Muscle of back (tissue), 13 donors: ENCODE measurements around the gene ARL6IP1. TPM values are rescaled to one million over a fixed set of nuclear protein-coding genes. Genes with fewer than 3 reads are reported as not detected.

Experiments used
- DNase-seq, 3 donors: peaks; one replicate each; pipeline versions ENCODE4 v3.0.0 to v3.0.0-alpha.2; 2013
- long read RNA-seq, 9 donors: transcript quantifications; one replicate each; lab custom pipeline, GENCODE V29; 2026
- polyA plus RNA-seq, 10 donors: library from polyadenylated mRNA; unstranded; fragments of 120-200 nt; gene quantifications; one replicate each; pipeline ENCODE4 v1.2.1, GENCODE V29; 2013; ENCODE audit not compliant: insufficient read length in 10 of 10

Gene ARL6IP1
- 100 to 1,000 TPM in 4 of 10 donors, 10 to 100 TPM in 6; 74.7 to 136 (median 97.9) TPM for polyA plus RNA-seq
- long read RNA-seq, donor 1, transcript ARL6IP1-201 (6 exons, 2,409 nt) = major isoform, 54 of 57 reads
- long read RNA-seq, donor 1, partial matches to known transcripts = 0 of 57 reads
- long read RNA-seq, donor 1, other reads (novel, unspliced or antisense) = 0 of 57 reads
- long read RNA-seq, donor 2, transcript ARL6IP1-201 (6 exons, 2,409 nt) = major isoform, 33 of 35 reads
- long read RNA-seq, donor 2, partial matches to known transcripts = 0 of 35 reads
- long read RNA-seq, donor 2, other reads (novel, unspliced or antisense) = 0 of 35 reads
- long read RNA-seq, donor 3 = 0 reads
- long read RNA-seq, donor 4, transcript ARL6IP1-201 (6 exons, 2,409 nt) = major isoform, 37 of 42 reads
- long read RNA-seq, donor 4, partial matches to known transcripts = 0 of 42 reads
- long read RNA-seq, donor 4, other reads (novel, unspliced or antisense) = 0 of 42 reads
- long read RNA-seq, donor 5, transcript ARL6IP1-201 (6 exons, 2,409 nt) = major isoform, 83 of 86 reads
- long read RNA-seq, donor 5, partial matches to known transcripts = 0 of 86 reads
- long read RNA-seq, donor 5, other reads (novel, unspliced or antisense) = 0 of 86 reads
- long read RNA-seq, donor 6, transcript ARL6IP1-201 (6 exons, 2,409 nt) = major isoform, 61 of 88 reads
- long read RNA-seq, donor 6, partial matches to known transcripts = 27 of 88 reads
- long read RNA-seq, donor 6, other reads (novel, unspliced or antisense) = 0 of 88 reads
- long read RNA-seq, donor 7, transcript ARL6IP1-201 (6 exons, 2,409 nt) = major isoform, 41 of 41 reads
- long read RNA-seq, donor 7, partial matches to known transcripts = 0 of 41 reads
- long read RNA-seq, donor 7, other reads (novel, unspliced or antisense) = 0 of 41 reads
- long read RNA-seq, donor 8, transcript ARL6IP1-201 (6 exons, 2,409 nt) = major isoform, 49 of 59 reads
- long read RNA-seq, donor 8, partial matches to known transcripts = 5 of 59 reads
- long read RNA-seq, donor 8, other reads (novel, unspliced or antisense) = 0 of 59 reads
- long read RNA-seq, donor 9, partial matches to known transcripts = 0 of 4 reads
- long read RNA-seq, donor 9, other reads (novel, unspliced or antisense) = 0 of 4 reads

DNA sequence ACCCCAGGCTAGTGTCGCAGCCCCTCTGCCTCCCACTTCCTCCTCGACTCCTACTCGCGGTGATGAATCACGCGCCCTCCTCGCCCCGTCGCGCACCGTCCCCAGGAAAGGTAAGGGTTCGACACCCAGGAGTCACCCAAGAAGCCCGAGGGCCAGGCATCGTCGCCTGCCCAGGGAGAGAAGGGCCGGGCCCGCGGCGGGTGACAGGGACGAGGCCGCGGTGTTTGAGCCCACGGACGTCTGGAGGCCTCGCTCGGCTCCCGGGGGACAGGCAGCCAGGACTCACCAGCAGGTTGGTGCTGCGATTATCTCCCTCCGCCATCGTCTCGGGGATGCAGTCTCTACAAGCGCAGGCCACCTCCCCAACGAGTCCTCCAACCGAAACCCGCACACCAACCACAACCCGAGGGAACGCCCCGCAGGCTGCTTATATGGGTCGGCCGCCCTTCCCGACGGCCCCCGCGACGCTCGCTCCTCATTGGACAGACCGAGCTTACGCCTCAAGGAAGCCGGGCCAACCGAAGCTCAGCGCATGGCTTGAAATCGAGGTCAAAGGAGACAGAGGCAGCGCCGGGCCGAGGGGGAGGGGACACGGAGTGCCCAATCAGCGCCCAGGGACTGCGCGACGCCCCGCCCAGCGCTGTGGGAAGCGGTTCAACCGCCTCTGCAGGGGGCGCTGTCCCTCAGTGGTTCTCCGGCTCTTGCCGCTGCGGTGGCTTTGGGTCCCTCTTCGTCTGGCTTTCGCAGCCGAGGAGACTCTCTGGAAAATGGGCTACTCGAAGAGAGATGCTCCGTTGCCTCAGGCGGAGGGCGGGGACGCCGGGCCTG is at the start of gene ARL6IP1:
ARL6IP1 (minus strand) TSS at position 405 of the 828 bp plus-strand sequence; CDS start at position 322, 83 bp downstream.
- DNase-seq = peak; percentile 100

DNA sequence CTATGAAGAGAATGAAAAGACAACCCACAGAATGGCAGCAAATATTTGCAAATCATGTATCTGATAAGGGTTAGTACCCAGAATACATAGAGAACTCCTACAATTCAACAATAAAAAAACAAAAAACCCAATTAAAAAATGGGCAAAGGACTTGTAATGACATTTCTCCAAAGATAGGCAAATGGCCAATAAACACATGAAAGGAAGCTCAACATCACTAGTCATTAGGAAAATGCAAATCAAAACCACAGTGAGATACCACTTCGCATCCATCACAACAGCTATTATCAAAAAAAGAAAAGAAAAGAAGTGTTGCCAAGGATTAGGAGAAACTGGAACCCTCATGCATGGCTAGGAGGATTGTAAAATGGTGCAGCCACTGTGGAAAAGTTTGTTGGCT is 45.1 kb upstream of the ARL6IP1 start:
- no peak for DNase-seq

- no peak for DNase-seq
Measured at GRCh38 chr16:18842565-18842964, 41.2 kb upstream of the ARL6IP1 start.

DNA sequence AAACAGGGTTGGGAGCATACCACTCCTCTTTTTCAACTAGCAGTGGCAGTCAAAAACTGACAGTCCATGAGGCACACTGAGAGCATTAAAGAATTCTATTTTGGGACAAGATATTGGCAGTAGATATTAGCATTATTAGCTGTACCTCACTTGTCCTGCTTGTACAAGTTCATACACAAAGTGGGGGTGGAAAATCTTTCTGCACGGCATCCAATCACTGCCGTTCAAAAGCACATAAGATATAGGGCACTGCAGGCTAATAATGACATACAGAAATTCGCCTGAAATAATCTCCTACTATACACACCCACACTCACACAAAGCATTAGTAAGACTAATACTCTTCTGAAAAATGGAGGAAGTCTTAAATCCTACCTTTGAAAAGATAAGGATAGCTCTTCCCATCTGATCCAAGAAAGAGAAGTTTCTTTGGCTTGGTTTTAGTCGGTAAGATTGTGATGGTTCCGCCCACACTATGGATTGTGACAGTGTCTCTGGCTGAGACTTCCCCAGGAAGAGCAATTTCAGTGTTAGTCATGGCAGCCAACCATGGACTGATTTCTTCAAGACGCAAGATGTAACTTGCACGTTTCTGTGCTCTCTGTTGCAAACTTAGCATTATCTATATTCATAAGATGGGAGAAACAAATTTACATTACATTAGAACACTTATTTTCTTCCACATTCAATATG is 40.6 kb upstream of the ARL6IP1 start:
- DNase-seq = no peak

GRCh38 chr16:18839555-18839954 is 38.2 kb upstream of the ARL6IP1 start:
- DNase-seq = no peak

DNA sequence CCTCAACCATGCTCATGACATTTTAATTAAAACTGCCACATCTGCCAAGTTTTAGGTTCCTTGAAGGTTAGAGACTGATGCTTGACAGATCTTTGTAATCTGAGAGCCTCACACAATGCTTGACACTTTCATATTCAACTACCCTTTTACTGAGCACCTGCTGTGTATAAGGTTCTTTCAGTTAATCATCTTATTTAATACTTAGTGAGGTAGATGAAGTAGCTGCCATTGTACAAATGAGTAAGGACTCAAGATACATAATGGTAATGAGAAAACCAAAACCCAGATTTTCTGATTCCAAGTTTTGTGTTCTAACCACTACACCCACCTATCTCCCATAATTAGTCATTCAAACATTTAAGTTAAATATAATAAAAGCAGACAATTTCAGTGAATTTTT is 35.4 kb upstream of the ARL6IP1 start:
- no peak for DNase-seq

DNA sequence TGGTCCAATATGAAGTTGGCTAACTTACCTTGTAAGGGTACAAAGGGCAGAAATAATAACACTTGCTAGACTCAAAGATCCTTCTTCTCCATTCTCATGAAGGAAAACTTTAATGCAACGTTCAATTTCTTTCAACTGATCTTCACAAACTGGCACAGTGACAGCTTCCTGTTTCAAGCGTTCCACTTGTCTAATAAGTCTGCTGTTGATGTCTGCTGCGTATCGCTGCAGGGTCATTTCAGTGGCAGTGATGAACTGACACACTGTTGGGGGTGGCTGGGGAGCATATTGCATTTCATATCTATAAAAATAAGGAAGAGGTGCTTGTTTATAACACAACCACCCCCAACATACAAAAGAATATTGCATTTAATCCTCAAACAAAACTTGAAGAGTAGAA is 33.5 kb upstream of the ARL6IP1 start:
- DNase-seq = no peak

DNA sequence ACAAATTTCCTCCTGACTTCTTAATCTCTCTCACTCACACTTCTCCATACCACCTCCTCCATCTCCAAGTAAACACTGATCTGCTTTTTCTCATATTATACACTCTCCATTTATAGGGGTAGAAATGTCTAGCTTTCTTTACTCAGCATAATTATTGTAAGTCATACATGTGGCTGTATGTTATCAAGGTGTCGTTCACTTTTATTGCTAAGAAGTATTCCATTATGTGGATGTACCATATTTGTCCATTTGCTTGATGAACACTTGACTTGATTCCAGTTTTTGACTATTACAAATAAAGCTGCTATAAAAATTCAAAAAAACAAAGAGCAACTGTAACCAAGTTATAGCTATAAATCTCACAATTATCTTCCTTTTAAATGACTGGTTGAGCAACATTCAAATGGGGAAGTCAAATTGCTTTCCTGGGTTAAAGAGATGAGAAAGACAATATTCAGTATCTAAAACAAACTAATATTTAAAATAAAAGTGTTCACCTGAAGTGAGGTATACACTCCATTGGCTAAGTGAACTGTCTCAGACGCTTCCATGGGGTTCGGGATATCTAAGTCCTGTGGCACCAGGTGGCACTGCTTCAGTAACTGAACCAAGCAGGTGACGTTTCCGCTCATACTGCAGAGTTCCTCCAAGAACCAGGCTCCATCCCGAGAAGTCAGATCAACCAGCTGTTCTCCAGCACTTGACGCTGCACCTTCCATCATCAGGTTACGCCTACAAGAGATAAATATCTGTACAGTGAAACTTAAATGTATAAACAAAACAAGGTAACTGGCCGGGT is 32.6 kb upstream of the ARL6IP1 start:
- DNase-seq = no peak

DNA sequence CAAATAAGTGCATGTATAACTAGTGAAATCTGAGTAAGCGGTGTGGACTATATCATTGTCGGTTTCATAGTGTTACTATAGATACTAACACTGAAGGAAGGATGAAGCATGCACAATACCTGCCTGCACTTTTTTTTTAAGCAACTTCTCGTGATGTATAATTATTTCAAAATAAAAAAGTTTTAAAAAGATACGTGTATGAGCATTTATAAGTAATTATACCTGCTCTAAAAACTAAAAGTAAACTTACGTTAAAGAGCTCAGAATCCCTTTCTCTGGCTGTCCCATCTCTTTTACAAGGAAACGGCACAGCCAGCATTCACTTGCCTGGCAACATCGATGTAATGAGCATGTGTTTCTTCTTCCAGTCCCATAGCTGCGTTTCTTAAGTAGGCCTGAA is 31.3 kb upstream of the ARL6IP1 start:
- no peak for DNase-seq

GRCh38 chr16:18832006-18832405 is 30.7 kb upstream of the ARL6IP1 start:
- no peak for DNase-seq

DNA sequence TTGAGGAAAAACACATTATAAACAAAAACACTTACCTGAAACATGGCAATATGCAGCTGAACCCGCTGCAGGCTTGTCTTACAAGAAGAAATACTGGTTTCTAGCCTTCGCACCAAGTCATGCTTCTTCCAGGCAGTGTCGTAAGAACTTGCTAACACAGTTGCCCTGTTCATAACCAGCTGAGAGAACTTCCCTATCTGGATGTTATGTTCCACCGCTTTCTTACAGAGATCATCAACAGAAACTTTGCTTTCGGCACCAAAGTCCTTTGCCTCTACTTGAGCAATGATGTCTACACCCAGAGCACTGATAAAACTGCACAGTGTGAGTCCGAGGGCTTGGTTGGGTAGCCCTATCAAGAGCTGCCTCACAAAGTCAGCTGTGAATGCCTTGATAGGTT is 27.9 kb upstream of the ARL6IP1 start:
- DNase-seq = no peak

- DNase-seq = no peak
Measured at GRCh38 chr16:18827890-18828289, 26.5 kb upstream of the ARL6IP1 start.

DNA sequence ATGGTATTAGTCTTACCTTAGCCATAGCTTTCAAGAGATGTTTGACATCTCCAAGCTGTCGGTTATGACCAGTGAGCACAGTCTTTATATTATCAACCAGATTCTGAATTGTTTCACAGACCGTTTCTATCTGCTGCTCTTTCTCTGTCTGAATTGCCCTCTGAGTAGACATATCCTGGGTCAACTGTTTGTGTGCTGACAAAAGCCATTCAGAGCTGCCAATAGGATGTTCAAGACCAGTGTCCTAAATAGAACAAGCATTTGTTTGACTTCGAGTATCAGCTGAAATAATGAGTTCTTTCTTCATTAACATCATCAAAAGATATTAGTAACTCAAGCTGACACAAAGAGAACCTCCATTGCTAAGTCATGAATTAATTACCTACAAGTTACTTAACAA is 14.9 kb upstream of the ARL6IP1 start:
- DNase-seq = no peak

DNA sequence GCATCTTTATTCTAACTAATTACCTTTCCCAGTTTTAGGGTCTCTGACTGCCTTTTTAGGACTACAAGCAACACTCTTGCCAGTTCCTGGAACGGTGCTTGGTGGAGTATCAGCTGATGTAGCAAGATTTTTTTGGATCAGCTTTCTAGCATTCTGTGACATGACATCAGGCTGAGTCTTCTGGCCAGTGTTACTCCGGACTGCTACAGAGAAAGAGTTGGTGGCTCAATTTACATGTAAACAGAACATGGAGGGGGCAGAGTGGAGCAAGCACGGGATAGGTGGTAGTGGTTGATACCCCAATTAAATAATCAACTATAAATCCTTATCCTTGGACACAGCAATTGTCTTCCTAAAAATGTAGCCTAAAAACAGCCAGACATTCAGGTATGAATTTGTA is 10.6 kb upstream of the ARL6IP1 start:
- DNase-seq = no peak

GRCh38 chr16:18809165-18809564 is 7.8 kb upstream of the ARL6IP1 start:
- DNase-seq = no peak

- DNase-seq = no peak
Measured at GRCh38 chr16:18805257-18805773, 4.0 kb upstream of the ARL6IP1 start.

DNA sequence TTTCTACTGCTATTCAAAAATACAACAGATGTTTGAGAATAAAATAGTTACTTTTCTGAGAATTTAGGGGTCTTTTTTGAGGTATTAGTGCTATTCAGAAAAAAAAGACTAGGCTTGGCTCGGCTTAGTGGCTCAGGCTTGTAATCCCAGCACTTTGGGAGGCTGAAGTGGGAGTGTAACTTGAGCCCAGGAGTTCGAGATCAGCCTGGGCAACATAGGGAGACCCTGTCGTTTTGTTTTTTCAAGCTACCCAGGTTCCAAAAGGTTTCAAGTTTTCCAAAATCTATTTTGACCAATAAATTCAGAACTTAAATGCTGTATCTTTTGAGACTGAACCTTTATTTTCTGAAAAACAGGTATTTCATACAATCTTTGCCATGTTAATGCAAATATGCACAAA is 3.2 kb upstream of the ARL6IP1 start:
- no peak for DNase-seq

- DNase-seq = no peak
Measured at GRCh38 chr16:18803569-18804462, 2.5 kb upstream of the ARL6IP1 start.
